Measurements from ENCODE around the gene CNN3.

Gene CNN3

GRCh38 chr1:94856004-94856403 lies 70.9 kb downstream of the CNN3 start:
- no peak overlapping the region for H3K4me3 ChIP-seq (ENCODE audit: low read depth, low read length)
- DNase-seq (ENCODE audit: low read depth), result no peak
- TF ChIP-seq MAX (IDR thresholded peaks at IDR 0.05; ENCODE audit: low read depth, low read length) (no peak), MYC (IDR thresholded peaks at IDR 0.05; ENCODE audit: low read depth, low read length) (no peak), CTCF (IDR thresholded peaks at IDR 0.05; ENCODE audit: low read depth, low read length) (no peak), POLR2A (IDR thresholded peaks at IDR 0.05; ENCODE audit: extremely low read depth, insufficient read length) (no peak)

- no peak for DNase-seq (ENCODE audit: low read depth)
- no peak overlapping the region for H3K4me3 ChIP-seq (ENCODE audit: low read depth, low read length)
- TF ChIP-seq POLR2A (IDR thresholded peaks at IDR 0.05; ENCODE audit: extremely low read depth, insufficient read length) (no peak), CTCF (IDR thresholded peaks at IDR 0.05; ENCODE audit: low read depth, low read length) (no peak), MYC (IDR thresholded peaks at IDR 0.05; ENCODE audit: low read depth, low read length) (no peak), MAX (IDR thresholded peaks at IDR 0.05; ENCODE audit: low read depth, low read length) (no peak)
These were observed 71.6 kb downstream of the CNN3 start for GRCh38 chr1:94855307-94855700.

- DNase-seq (ENCODE audit: low read depth), result peak; percentile 81
- TF ChIP-seq MAX (IDR thresholded peaks at IDR 0.05; ENCODE audit: low read depth, low read length), result peak; percentile 71; the same call in 1 of the 2 replicates
- TF ChIP-seq MYC (IDR thresholded peaks at IDR 0.05; ENCODE audit: low read depth, low read length), result peak; percentile 28; the same call in 1 of the 2 replicates
- TF ChIP-seq POLR2A (IDR thresholded peaks at IDR 0.05; ENCODE audit: extremely low read depth, insufficient read length), result no peak
- peak; percentile 90 for TF ChIP-seq CTCF (IDR thresholded peaks at IDR 0.05; ENCODE audit: low read depth, low read length)
- no peak overlapping the region for H3K4me3 ChIP-seq (ENCODE audit: low read depth, low read length)
These were observed 72.2 kb downstream of the CNN3 start for GRCh38 chr1:94854458-94855306.

- TF ChIP-seq MAX (IDR thresholded peaks at IDR 0.05; ENCODE audit: low read depth, low read length), result no peak
- no peak for TF ChIP-seq MYC (IDR thresholded peaks at IDR 0.05; ENCODE audit: low read depth, low read length)
- TF ChIP-seq POLR2A (IDR thresholded peaks at IDR 0.05; ENCODE audit: extremely low read depth, insufficient read length), result no peak
- no peak for TF ChIP-seq CTCF (IDR thresholded peaks at IDR 0.05; ENCODE audit: low read depth, low read length)
- H3K4me3 ChIP-seq (ENCODE audit: low read depth, low read length), result no peak overlapping the region
- DNase-seq (ENCODE audit: low read depth), result no peak
These were observed 74.1 kb downstream of the CNN3 start for GRCh38 chr1:94852788-94853187.

- TF ChIP-seq MYC (IDR thresholded peaks at IDR 0.05; ENCODE audit: low read depth, low read length) (no peak), POLR2A (IDR thresholded peaks at IDR 0.05; ENCODE audit: extremely low read depth, insufficient read length) (no peak), MAX (IDR thresholded peaks at IDR 0.05; ENCODE audit: low read depth, low read length) (no peak), CTCF (IDR thresholded peaks at IDR 0.05; ENCODE audit: low read depth, low read length) (no peak)
These were observed 75.3 kb downstream of the CNN3 start for GRCh38 chr1:94851571-94851970.

More at GRCh38 chr1:94851571-94851970, 75.3 kb downstream of the CNN3 start:
- no peak overlapping the region for H3K4me3 ChIP-seq (ENCODE audit: low read depth, low read length)
- DNase-seq (ENCODE audit: low read depth), result no peak
